Stimulated activated CD4-positive, alpha-beta T cell treated with anti-CD3 and anti-CD28 coated beads, TNF-alpha, amount 100 ng/mL, for 4 hours (primary cell): Measurements from ENCODE around the gene ADPRM.
"Not testable (repeated sequence)": the region's sequence is repeated elsewhere in the genome, so short reads cannot be mapped to it uniquely, and the experiment has no call there.

Experiments
- DNase-seq, 3 experiments: peaks; one replicate each; pipeline ENCODE4 v3.0.0-alpha.2; 2020; ENCODE audit warnings: low read depth in 3 of 3

ADPRM gene

GRCh38 chr17:10699856-10700255 lies 2.5 kb downstream of the ADPRM start:
- no peak for DNase-seq

- no peak for DNase-seq
These were observed 5.2 kb downstream of the ADPRM start for GRCh38 chr17:10702574-10702973.

DNA sequence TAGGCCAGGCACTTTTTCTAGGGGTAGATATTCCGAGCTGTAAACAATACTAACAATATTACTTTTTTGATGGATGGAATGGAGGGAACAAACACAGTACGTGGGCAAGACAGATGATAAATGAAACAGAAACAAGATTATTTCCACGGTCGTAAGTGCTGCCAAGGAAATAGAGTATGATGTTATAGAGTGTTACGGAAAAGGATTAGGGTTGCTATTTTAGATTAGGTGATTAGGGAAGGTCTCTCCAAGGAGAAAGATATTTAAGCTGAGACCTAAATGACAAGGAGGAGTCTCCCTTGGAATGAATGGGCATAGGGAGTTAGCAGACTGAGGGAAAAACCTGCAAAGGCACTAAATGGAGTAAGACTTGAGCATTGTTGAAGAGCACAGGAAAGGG lies 8.3 kb downstream of the ADPRM start:
- no peak for DNase-seq

- DNase-seq = no peak
These were observed 15.9 kb downstream of the ADPRM start for GRCh38 chr17:10713318-10713717.

- no peak for DNase-seq
These were observed 18.8 kb downstream of the ADPRM start for GRCh38 chr17:10716218-10716617.

DNA sequence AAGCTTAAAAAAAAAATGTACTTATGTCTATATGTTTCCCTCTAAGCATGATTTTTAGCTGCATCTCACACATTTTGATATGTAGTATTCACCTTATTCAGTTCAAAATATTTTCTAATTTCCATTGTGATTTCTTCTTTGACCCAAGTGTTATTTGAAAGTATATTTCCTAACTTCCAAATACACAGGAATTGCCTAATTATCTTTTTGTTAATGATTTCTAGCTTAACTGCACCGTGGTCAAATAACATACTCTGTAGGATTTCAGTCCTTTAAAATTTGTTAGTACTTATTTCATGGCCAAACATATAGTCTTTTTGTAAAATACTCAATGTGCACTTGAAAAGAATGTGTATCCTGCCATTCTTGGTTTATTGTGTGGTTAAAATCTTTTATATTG lies 21.2 kb downstream of the ADPRM start:
- DNase-seq = no peak

DNA sequence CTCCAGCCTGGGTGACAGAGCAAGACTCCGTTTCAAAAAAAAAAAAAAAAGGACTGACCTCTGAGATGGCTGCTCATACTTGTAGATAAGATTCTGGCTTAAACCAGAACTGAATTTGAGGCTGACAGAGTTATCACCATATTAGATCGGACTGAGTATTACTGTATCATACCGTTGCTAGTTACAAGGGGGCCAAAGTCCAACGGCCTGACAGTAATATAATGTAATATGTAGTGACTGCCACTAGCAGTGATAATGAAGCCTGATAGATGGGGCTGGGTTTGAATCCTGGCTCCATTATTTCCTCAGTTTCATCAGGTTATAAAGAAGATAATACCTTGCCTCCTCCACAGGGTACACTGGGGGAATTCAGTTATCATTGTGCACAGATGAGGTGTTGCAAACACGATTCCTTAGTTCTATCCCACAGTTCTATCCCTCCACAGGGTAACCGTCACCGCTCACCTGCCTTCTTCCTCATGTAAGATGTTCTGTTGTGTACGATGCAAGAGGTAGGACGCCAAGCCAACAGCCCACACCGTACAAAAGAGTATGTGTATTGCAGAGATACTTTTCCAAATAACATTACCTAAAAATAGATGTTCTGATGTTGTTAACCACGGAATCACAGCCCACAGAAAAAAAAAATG lies 27.3 kb downstream of the ADPRM start:
- DNase-seq = no peak

DNA sequence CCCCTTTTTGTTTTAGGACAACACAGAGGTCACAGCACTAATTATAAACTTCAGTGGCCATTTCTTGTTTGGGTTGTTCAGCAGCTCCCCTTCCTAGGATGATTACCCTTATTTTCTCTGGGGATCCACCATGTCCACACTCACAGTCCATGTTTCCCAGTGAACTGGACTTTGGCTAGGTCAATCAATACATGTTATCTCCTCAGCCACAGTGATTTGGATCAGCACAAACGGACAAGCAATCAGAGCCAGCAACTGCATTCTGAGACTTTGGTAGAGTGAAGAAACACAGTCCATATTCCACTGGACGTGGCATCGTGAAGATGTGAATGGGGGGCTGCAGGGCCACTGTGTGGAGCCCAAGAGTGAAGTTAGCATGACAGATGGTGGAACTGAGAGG lies 27.9 kb downstream of the ADPRM start:
- DNase-seq = no peak

DNA sequence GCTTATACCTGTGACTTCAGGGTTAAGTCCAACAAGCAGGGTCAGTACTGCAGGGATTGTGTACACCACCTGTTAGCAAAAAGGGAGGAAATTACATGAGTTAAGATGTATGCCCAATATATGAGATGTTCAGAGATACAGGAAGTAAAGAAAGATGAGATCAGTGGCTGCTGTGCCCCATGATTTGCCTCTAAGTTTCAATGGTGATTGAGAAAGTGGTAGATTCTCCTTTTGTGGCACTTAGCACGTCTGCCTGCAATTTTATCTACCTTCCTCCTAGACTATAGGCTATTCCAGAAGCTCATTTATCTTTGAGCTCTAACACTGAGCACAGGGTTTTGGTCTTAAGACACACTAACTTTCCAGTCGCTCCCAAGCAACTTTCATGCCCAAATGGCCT lies 28.8 kb downstream of the ADPRM start:
- DNase-seq = no peak

DNA sequence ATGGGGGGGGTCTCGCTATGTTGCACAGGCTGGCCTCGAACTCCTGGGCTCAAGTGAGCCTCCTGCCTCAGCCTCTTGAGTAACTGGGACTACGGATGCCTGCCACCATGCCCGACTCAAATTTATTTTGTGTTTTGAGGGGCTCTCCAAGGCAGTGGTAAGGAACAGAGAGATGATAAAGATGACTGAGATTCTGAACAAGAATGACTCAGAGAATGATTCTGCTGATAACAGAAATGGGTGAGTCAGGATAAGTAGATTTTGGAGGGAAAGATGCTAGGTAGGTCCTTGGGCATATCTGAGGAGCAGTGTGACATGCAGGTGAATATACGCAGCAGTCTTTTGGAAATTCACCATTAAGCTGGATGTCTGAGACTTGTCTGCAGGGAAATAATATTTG lies 29.8 kb downstream of the ADPRM start:
- DNase-seq = no peak

DNA sequence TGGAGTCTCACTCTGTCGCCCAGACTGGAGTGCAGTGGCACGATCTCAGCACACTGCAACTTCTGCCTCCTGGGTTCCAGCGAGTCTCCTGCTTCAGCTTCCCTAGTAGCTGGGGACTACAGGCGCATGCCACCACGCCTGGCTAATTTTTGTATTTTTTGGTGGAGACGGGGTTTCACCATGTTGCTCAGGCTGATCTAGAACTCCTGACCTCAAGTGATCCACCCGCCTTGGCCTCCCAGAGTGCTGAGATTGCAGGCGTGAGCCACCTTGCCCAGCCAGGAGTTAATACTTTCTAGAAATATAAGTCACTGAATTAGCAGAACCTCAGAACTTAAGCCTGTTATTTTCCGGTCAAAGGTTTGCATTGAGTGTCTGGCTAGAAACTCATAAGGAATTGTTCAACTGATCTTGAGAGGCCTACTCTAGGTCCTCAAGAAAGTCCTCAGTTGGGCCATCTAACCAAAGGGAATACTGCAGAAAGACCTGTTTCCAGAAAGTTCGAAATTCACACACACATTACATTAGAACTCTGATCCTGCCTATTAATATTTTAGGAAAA lies 31.0 kb downstream of the ADPRM start:
- DNase-seq = no peak

DNA sequence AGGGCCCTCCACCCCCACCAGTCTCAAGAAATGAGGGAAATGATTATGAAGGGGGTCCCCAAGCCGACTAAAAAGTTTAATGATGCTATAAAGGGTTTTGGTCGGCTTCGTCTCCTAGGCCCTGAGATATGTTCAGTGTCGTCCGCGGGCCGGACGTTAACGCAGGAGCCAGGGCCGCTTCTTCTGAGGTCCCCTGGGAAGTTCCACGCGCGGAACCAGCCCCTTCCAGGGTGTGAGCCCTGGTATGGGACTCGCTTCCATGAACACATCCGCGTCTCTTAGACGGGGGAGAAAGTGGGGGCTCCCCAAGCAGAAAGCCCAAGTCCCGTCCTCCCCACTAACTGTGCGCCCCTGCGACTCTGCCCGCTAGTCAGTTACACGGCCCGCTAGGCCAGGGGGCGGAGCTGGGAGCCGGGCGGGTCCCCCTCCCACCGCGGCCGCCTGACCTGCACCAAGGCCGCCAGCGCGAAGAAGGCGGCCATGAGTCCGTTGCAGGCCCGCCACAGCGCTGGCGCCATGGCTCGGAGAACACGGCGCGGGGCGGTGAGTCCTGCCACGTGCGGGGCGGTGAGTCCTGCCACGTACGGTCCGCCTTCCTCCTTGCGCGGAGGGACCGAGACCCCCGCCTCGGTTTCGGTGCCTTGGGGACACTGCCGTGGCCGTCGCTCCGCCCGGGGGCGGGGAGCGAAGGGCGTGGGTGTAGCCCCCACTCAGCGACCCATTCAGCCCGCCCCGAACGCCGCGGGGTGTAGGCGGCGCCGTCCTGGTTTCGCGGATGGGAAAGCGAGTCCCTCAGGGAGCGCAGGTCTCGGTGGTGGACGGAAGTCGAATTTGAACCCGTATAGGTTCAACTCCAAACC lies 32.2 kb downstream of the ADPRM start, which contains the start of gene TMEM220:
TMEM220 (minus strand) TSS at position 690 of the 860 bp plus-strand sequence; CDS start at position 518, 172 bp downstream.
- DNase-seq = peak; percentile 22 to 42 (median 38)

GRCh38 chr17:10730247-10730646 lies 32.9 kb downstream of the ADPRM start:
- not testable (repeated sequence) for DNase-seq

GRCh38 chr17:10731408-10731879 lies 34.0 kb downstream of the ADPRM start:
- DNase-seq = no peak

- not testable (repeated sequence) for DNase-seq
These were observed 34.7 kb downstream of the ADPRM start for GRCh38 chr17:10732121-10732520.

- DNase-seq = no peak
These were observed 36.3 kb downstream of the ADPRM start for GRCh38 chr17:10733666-10734065.

GRCh38 chr17:10735251-10735650 lies 37.9 kb downstream of the ADPRM start:
- no peak for DNase-seq

DNA sequence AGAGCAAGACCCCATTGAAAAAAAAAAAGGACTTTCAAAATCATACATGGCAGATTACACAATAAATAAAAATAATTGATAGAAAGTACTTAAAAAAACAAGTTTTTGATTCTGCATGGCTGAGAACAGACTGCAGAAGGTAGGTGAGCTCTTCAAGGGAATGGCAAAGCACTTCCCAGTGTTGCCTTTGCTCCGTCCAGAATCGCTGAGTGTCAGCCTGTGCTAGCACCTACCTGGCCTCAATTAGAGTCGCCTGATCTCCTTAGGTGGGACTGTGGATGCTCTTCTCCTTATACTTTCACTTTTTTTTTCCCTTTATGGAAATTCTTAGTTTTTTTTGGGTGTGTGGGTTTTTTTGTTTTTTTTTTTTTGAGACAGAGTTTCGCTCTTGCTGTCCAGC lies 38.4 kb downstream of the ADPRM start:
- DNase-seq = no peak

DNA sequence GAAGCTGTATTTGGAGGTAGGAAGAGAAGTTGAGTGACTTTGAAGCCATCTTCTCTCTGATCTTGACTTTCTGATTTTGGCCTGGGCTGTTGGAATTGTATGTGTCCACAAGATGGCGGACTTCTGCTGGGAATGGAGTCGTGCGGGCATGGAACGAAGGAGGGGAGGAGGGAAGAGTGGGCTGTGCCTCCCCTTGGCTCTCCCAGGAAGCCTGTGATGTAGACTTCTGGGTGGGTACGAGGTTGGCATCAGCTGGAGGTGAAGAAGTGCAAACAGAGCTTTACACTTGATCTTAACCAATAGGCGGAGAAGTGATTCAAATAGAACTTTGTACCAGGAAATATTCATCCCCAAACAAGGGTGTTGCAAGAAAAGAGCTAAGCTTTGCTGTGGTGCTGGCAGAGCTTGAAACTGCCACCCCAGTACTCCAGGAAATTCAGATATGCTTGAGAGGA lies 39.8 kb downstream of the ADPRM start:
- DNase-seq = no peak

DNA sequence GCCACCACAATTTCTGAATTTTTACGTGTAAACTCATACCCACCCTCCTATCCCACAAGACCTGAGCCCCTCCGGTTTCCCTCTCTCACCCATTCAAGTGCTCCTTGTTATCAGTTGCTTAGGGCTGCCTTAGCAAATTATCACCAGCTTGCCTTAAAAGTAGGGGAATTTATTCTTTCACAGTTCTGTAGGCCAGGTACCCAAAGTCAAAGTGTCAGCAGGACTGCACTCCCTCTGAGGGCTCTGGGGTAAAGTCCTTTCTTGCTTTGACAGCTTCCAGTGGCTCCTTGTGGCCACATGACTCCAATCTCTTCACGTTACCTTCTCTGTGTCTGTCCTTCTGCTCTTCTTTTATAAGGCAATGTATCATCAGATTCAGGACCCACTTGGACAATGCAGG lies 40.3 kb downstream of the ADPRM start:
- no peak for DNase-seq

GRCh38 chr17:10738521-10739258 lies 41.3 kb downstream of the ADPRM start:
- no peak for DNase-seq

GRCh38 chr17:10739386-10739785 lies 42.0 kb downstream of the ADPRM start:
- no peak for DNase-seq
